CD14-positive monocyte (primary cell): Measurements from ENCODE around the gene CAMK2N2. TPM values are rescaled to one million over a fixed set of nuclear protein-coding genes. Genes with fewer than 3 reads are reported as not detected.

Experiments
- DNase-seq, 3 donors: peaks; one replicate each; pipeline ENCODE4 v3.0.0-alpha.2; 2011 to 2022
- H2AFZ ChIP-seq: 2 replicates; pipeline ENCODE4 v1.6.0; 2012; ENCODE audit warnings: mild to moderate bottlenecking, low read depth, low read length, inconsistent platforms; ENCODE audit not compliant: insufficient read depth, poor library complexity, severe bottlenecking
- H3K27ac ChIP-seq, 2 donors: 1 replicate in 1 of 2; 2 replicates in 1 of 2; pipeline ENCODE4 v1.5.1; 2012 to 2013; ENCODE audit warnings: low read length in 2 of 2, control low read depth in 1 of 2, inconsistent platforms in 1 of 2, low read depth in 1 of 2, mild to moderate bottlenecking in 1 of 2
- H3K27me3 ChIP-seq, 2 donors: one replicate each; pipeline versions ENCODE4 v1.6.0 to v1.6.1; 2011 to 2013; ENCODE audit warnings: low read length in 2 of 2; ENCODE audit not compliant: control insufficient read depth in 2 of 2, insufficient read depth in 2 of 2
- H3K36me3 ChIP-seq, 2 donors: replicated peaks in 1 of 2; 1 replicate in 1 of 2; 2 replicates in 1 of 2; pipeline versions ENCODE4 v1.5.1 to v1.6.1; 2012 to 2013; ENCODE audit warnings: low read length in 2 of 2, control low read depth in 1 of 2, inconsistent platforms in 1 of 2, mild to moderate bottlenecking in 1 of 2; ENCODE audit not compliant: insufficient read depth in 2 of 2, control insufficient read depth in 1 of 2
- H3K4me1 ChIP-seq, 2 donors: 1 replicate in 1 of 2; 2 replicates in 1 of 2; pipeline versions ENCODE4 v1.5.1 to v1.6.1; 2012 to 2013; ENCODE audit warnings: low read length in 2 of 2, control low read depth in 1 of 2, inconsistent platforms in 1 of 2, mild to moderate bottlenecking in 1 of 2, moderate library complexity in 1 of 2; ENCODE audit not compliant: insufficient read depth in 2 of 2, control insufficient read depth in 1 of 2
- H3K4me2 ChIP-seq: replicated peaks from 2 replicates; pipeline ENCODE3; 2012; ENCODE audit warnings: low read length, moderate library complexity, mild to moderate bottlenecking; ENCODE audit not compliant: poor library complexity, severe bottlenecking; ENCODE audit errors: extremely low read depth
- H3K4me3 ChIP-seq, 3 experiments: fragments of 200-600 bp in 1 of 3; sonication (generic) in 1 of 3; replicated peaks in 1 of 3; 1 replicate in 2 of 3; 2 replicates in 1 of 3; pipeline ENCODE4 v1.5.1; 2011 to 2013; ENCODE audit warnings: low read length in 3 of 3, mild to moderate bottlenecking in 3 of 3, control low read depth in 2 of 3, low read depth in 2 of 3, inconsistent platforms in 1 of 3, moderate library complexity in 1 of 3
- H3K79me2 ChIP-seq: 2 replicates; pipeline ENCODE4 v1.6.0; 2012; ENCODE audit warnings: mild to moderate bottlenecking, control low read depth, inconsistent platforms, low read length, moderate library complexity; ENCODE audit not compliant: insufficient read depth
- H3K9ac ChIP-seq: 2 replicates; pipeline ENCODE4 v1.6.0; 2017; ENCODE audit warnings: low read length, mild to moderate bottlenecking; ENCODE audit not compliant: insufficient read depth, poor library complexity, severe bottlenecking
- H3K9me3 ChIP-seq, 2 donors: replicated peaks in 1 of 2; 1 replicate in 1 of 2; 2 replicates in 1 of 2; pipeline versions ENCODE4 v1.5.1 to v1.6.1; 2012 to 2013; ENCODE audit warnings: low read length in 2 of 2, control low read depth in 1 of 2; ENCODE audit not compliant: control insufficient read depth in 1 of 2, insufficient read depth in 1 of 2
- H4K20me1 ChIP-seq: 2 replicates; pipeline ENCODE4 v1.6.0; 2012; ENCODE audit warnings: mild to moderate bottlenecking, low read length, control low read depth, moderate library complexity; ENCODE audit not compliant: insufficient read depth
- H3K27ac Mint-ChIP-seq, 7 donors: one replicate each; pipeline ENCODE4 v1.8.0; 2020; ENCODE audit warnings: mild to moderate bottlenecking in 7 of 7, mixed read lengths in 7 of 7, moderate library complexity in 6 of 7, inconsistent platforms in 2 of 7
- H3K27me3 Mint-ChIP-seq, 3 donors: one replicate each; pipeline ENCODE4 v1.8.0; 2021 to 2022; ENCODE audit warnings: low read depth in 3 of 3, mild to moderate bottlenecking in 3 of 3, mixed read lengths in 3 of 3, moderate library complexity in 3 of 3, inconsistent platforms in 1 of 3
- H3K36me3 Mint-ChIP-seq, 2 donors: one replicate each; pipeline ENCODE4 v1.8.0; 2020; ENCODE audit warnings: mixed read lengths in 2 of 2, inconsistent platforms in 1 of 2, mild to moderate bottlenecking in 1 of 2
- H3K4me1 Mint-ChIP-seq: one replicate; pipeline ENCODE4 v1.8.0; 2020; ENCODE audit warnings: mild to moderate bottlenecking, mixed read lengths
- H3K4me3 Mint-ChIP-seq, 2 donors: one replicate each; pipeline ENCODE4 v1.8.0; 2020; ENCODE audit warnings: mild to moderate bottlenecking in 2 of 2, mixed read lengths in 2 of 2, moderate library complexity in 1 of 2
- H3K9me3 Mint-ChIP-seq, 7 donors: one replicate each; pipeline ENCODE4 v1.8.0; 2020 to 2022; ENCODE audit warnings: mixed read lengths in 7 of 7, mild to moderate bottlenecking in 6 of 7, moderate library complexity in 6 of 7, inconsistent platforms in 2 of 7
- WGBS: methylation state at CpG from one replicate; pipeline ENCODE4 v1.1.5; 2013; ENCODE audit warnings: missing lambda C conversion rate; ENCODE audit not compliant: insufficient coverage; 5-methylcytosine and 5-hydroxymethylcytosine counted together
- intact Hi-C, 2 donors: fragments of 100-400 bp; cut with micrococcal nuclease; formaldehyde crosslinking; loops; one replicate each; pipeline versions ENCODE4 v1.15.0 to v1.15.1; 2023
- polyA plus RNA-seq, 3 donors: library from polyadenylated mRNA; depleted of rRNA in 1 of 3; unstranded in 2 of 3; stranded (reverse) in 1 of 3; fragments of 300-500 nt in 2 of 3; fragments of >200 nt in 1 of 3; fragmentation: Illumina TruSeq in 2 of 3; gene quantifications; 1 replicate in 2 of 3; 2 replicates in 1 of 3; pipeline ENCODE4 v1.2.3, GENCODE V29; 2012 to 2021
- TF ChIP-seq, protein P1 (sequence below): fragments of 200-600 bp; IDR thresholded peaks from one replicate; pipeline ENCODE4 v1.8.0; 2022; ENCODE audit warnings: antibody characterized with exemption, mild to moderate bottlenecking

CAMK2N2 gene
- polyA plus RNA-seq, 3 donors = not detected

DNA sequence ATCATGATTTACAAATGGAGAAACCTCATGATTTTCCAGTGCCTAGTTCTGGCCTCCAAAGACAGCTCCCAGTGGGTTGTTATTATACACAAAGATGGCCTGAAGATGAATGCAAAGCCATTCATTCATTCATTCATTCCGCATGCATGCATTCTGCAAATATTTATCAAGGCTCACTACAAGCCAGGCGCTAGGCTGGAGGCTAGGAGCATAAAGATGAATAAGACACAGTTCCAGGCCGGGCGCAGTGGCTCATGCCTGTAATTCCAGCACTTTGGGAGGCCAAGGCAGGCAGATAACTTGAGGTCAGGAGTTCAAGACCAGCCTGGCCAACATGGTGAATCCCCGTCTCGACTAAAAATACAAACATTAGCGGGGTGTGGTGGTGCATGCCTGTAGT, 35.3 kb upstream of the CAMK2N2 start:
- Mint-ChIP-seq H3K4me3 (no peak overlapping the region), H3K36me3 (peaks cover 13 to 15% of the 10 kb centered on the region in 2 donors), H3K27me3 (peaks cover 0 to 3% (median 2%) of the 10 kb centered on the region in 3 donors), H3K9me3 (no peaks in the 10 kb centered on the region), H3K27ac (no peak overlapping the region), H3K4me1 (peaks cover 21% of the 10 kb centered on the region)
- WGBS = 98% methylated on average over 5 of the region's 7 CpGs
- TF ChIP-seq, protein P1, sequence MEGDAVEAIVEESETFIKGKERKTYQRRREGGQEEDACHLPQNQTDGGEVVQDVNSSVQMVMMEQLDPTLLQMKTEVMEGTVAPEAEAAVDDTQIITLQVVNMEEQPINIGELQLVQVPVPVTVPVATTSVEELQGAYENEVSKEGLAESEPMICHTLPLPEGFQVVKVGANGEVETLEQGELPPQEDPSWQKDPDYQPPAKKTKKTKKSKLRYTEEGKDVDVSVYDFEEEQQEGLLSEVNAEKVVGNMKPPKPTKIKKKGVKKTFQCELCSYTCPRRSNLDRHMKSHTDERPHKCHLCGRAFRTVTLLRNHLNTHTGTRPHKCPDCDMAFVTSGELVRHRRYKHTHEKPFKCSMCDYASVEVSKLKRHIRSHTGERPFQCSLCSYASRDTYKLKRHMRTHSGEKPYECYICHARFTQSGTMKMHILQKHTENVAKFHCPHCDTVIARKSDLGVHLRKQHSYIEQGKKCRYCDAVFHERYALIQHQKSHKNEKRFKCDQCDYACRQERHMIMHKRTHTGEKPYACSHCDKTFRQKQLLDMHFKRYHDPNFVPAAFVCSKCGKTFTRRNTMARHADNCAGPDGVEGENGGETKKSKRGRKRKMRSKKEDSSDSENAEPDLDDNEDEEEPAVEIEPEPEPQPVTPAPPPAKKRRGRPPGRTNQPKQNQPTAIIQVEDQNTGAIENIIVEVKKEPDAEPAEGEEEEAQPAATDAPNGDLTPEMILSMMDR = no peak
- intact Hi-C loops = loop anchor here (5.0 kb wide), 3 partner anchors 44 to 124 kb away; partner anchors contain the start of genes ALG3 (in 1 of the 2), AP2M1 (in 1 of the 2) and EEF1AKMT4 (in 1 of the 2)
- Histone ChIP-seq H3K27ac (no peak overlapping the region), H3K9me3 (no peaks in the 10 kb centered on the region), H3K79me2 (peaks cover 24% of the 10 kb centered on the region), H4K20me1 (peaks cover 10% of the 10 kb centered on the region), H3K27me3 (no peaks in the 10 kb centered on the region), H2AFZ (no peak overlapping the region), H3K4me3 (no peak overlapping the region), H3K36me3 (peaks cover 11 to 16% of the 10 kb centered on the region in 2 donors), H3K4me1 (peaks cover 16 to 19% of the 10 kb centered on the region in 2 donors), H3K4me2 (no peak overlapping the region), H3K9ac (no peak overlapping the region)
- DNase-seq = no peak

DNA sequence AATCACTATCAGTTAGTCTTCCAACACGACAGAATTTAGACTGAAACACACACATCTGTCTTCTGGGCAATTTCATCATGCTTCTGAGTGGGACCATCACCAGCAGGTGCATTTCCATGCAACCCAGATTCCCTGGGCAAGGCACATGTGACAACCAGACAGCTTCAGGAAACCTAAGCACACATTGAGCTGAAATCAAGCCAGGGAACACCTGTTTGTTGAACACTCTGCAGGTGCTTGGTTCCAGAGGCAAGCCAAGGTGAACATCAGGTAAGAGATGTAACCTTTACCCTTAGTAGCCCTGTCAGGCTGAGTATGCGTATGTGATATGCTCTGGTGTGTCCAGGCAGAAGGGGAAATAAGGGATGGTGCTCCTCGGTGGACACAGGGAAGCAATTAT, 34.4 kb upstream of the CAMK2N2 start:
- H3K4me3 Mint-ChIP-seq = no peak overlapping the region
- intact Hi-C loops = loop anchor here (5.0 kb wide), 3 partner anchors 43 to 123 kb away; partner anchors contain the start of genes ALG3 (in 1 of the 2), AP2M1 (in 1 of the 2) and EEF1AKMT4 (in 1 of the 2)
- WGBS = no CpG with 5 or more reads among the region's 3 CpGs

More for the DNA sequence above, 34.4 kb upstream of the CAMK2N2 start:
- Mint-ChIP-seq H3K4me1 (peaks cover 20% of the 10 kb centered on the region), H3K27me3 (peaks cover 0 to 6% (median 2%) of the 10 kb centered on the region in 3 donors), H3K9me3 (peaks cover 0 to 1% (median 0%) of the 10 kb centered on the region in 7 donors), H3K36me3 (peaks cover 7% of the 10 kb centered on the region in 2 donors), H3K27ac (no peak overlapping the region)
- H3K4me2 ChIP-seq = no peak overlapping the region
- peaks cover 16 to 19% of the 10 kb centered on the region in 2 donors for H3K4me1 ChIP-seq
- no peaks in the 10 kb centered on the region for H3K9me3 ChIP-seq
- DNase-seq = no peak
- H3K36me3 ChIP-seq = peaks cover 7 to 8% of the 10 kb centered on the region in 2 donors
- H2AFZ ChIP-seq = no peak overlapping the region
- peaks cover 16% of the 10 kb centered on the region for H3K79me2 ChIP-seq
- no peak overlapping the region for H3K4me3 ChIP-seq
- TF ChIP-seq, protein P1 = no peak
- no peak overlapping the region for H3K9ac ChIP-seq
- no peaks in the 10 kb centered on the region for H3K27me3 ChIP-seq
- peaks cover 10% of the 10 kb centered on the region for H4K20me1 ChIP-seq
- no peak overlapping the region for H3K27ac ChIP-seq
